PC-9 (cell line): ENCODE data around the gene MON1A.

ENCODE experiments used
- EZH2 ChIP-seq: fragments of 200-600 bp; sonication (generic); IDR thresholded peaks from 2 replicates; pipeline ENCODE4 v1.8.0; 2017; ENCODE audit warnings: antibody characterized with exemption, low read depth
- TF ChIP-seq, protein P1 (sequence below): fragments of 200-600 bp; sonication (generic); conservative IDR thresholded peaks from 2 replicates; pipeline ENCODE4 v1.6.1; 2017; ENCODE audit warnings: mixed run types, antibody characterized with exemption, mild to moderate bottlenecking, moderate library complexity

DNA sequence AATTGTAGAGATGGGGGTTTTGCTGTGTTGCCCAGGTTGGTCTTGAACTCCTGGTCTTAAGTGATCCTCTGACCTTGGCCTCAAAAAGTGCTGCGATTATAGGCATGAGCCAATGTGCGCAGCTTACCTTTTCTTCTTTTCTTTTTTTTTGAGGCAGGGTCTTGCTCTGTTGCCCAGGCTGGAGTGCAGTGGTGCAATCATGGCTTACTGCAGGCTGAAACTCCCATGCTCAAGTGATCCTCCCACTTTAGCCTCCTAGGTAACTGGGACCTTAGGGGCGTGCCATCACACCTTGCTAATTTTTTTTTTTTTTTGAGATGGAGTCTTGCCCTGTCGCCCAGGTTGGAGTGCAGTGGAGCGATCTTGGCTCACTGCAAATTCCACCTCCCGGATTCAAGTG, 23.3 kb upstream of the MON1A start:
- TF ChIP-seq, protein P1, sequence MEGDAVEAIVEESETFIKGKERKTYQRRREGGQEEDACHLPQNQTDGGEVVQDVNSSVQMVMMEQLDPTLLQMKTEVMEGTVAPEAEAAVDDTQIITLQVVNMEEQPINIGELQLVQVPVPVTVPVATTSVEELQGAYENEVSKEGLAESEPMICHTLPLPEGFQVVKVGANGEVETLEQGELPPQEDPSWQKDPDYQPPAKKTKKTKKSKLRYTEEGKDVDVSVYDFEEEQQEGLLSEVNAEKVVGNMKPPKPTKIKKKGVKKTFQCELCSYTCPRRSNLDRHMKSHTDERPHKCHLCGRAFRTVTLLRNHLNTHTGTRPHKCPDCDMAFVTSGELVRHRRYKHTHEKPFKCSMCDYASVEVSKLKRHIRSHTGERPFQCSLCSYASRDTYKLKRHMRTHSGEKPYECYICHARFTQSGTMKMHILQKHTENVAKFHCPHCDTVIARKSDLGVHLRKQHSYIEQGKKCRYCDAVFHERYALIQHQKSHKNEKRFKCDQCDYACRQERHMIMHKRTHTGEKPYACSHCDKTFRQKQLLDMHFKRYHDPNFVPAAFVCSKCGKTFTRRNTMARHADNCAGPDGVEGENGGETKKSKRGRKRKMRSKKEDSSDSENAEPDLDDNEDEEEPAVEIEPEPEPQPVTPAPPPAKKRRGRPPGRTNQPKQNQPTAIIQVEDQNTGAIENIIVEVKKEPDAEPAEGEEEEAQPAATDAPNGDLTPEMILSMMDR: no peak
- TF ChIP-seq EZH2: no peak
